ENCODE data around the gene CFAP410. TPM values are rescaled to one million over a fixed set of nuclear protein-coding genes. Genes with fewer than 3 reads are reported as not detected.

Gene CFAP410
- total and polyA plus RNA-seq, 12 donors = 10.9 to 34.7 (median 13.9) TPM

DNA sequence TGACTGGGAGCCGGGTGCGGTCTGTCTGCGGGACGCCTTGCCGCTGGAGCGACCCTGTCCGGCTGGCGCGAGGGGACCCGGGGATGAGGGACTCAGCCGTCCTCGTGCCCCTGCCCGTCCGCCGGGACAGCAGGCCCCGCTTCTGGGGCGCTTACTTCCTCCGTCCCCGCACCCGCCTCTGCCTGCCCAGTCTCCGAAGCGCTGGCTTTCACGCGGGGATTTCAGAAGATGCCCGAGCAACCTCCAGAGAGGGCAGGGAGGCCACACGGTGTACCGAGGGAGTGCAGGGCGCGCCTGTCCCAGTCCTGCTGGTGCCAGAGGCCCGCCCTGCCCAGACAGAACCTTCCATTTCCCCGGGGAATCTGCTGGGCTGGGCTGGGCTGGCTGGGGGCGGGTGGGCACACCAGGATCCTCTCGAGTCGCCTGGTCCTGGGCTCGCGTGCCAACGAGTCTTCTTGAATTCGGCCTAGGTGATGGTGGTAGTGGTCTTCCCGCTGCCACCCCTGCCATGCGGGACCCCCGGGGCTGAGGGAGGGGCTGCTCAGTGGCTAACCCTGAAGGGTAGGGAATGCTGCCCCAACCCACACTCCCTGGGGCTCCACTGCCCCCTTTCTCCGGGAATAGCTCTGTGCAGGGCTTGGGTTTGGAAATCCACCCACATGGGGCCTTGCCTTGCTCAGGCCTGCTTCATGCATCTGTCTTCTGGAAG is 11.7 kb upstream of the CFAP410 start:
- Histone ChIP-seq H3K4me1 (peaks cover 0 to 57% (median 0%) of the 10 kb centered on the region in 9 donors), H3K9me3 (no peaks in the 10 kb centered on the region), H3K36me3 (no peaks in the 10 kb centered on the region), H3K4me3 (no peak overlapping the region), H3K27me3 (peaks cover 12 to 57% (median 45%) of the 10 kb centered on the region in 7 donors), H3K27ac (no peak overlapping the region)
- intact Hi-C loops (cut with DNase I) = loop anchor here in 1 of 10 donors (10.0 kb wide), 1 partner anchor 124 kb away; no protein-coding TSS in a partner anchor
- ATAC-seq = no peak
- no peak for DNase-seq
- 23 to 25% methylated on average over 34 to 42 of the region's 42 CpGs for WGBS, 2 donors
- TF ChIP-seq, protein P1, sequence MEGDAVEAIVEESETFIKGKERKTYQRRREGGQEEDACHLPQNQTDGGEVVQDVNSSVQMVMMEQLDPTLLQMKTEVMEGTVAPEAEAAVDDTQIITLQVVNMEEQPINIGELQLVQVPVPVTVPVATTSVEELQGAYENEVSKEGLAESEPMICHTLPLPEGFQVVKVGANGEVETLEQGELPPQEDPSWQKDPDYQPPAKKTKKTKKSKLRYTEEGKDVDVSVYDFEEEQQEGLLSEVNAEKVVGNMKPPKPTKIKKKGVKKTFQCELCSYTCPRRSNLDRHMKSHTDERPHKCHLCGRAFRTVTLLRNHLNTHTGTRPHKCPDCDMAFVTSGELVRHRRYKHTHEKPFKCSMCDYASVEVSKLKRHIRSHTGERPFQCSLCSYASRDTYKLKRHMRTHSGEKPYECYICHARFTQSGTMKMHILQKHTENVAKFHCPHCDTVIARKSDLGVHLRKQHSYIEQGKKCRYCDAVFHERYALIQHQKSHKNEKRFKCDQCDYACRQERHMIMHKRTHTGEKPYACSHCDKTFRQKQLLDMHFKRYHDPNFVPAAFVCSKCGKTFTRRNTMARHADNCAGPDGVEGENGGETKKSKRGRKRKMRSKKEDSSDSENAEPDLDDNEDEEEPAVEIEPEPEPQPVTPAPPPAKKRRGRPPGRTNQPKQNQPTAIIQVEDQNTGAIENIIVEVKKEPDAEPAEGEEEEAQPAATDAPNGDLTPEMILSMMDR (IDR thresholded peaks at IDR 0.05) = no peak

DNA sequence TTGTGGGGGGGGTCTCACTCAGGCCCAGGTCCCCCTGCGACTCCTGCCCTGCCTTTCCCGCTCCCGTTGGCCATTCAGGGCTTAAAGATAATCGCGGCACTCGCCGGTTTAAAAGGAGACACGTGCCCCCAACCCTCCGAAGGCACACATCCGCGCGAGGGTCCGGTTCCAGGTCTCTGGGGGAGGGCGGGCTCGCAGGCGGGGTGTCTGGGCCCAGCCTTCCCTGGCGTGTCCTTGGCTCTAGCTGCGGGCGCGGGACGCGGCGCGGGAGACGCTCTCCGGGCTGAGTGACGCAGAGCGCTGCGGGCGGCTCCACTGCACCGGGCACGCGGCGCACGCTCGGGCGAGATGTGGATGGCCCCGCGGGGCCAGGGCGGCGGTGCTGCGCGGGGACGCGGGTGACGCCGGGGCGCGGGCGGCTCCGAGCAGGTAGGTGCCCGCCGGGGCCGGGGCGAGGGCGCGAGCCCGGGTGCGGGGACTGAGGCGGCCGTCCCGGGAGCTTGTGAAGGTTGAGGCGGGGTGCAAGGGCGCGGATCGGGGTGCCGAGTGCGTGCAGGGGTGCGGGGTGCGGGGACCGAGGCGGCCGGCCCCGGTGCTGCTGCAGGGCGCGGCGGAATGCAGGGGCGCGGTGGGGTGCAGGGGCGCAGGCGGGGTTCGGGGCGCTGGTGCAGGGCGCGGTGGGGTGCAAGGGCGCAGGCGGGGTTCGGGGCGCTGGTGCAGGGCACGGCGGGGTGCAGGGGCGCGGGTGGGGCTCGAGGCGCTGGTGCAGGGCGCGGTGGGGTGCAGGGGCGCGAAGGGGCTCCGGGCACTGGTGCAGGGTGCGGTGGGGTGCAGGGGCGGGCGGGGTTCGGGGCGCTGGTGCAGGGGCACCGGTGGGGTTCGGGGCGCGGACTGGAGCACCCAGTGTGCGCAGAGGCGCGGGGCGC is 10.9 kb upstream of the CFAP410 start:
- Histone ChIP-seq H3K4me3 (peak overlapping the region in 2 of 10 donors; percentile 12 to 36), H3K36me3 (no peaks in the 10 kb centered on the region), H3K4me1 (peaks cover 0 to 49% (median 0%) of the 10 kb centered on the region in 9 donors), H3K9me3 (no peaks in the 10 kb centered on the region), H3K27ac (no peak overlapping the region), H3K27me3 (peaks cover 12 to 65% (median 46%) of the 10 kb centered on the region in 7 donors)
- DNase-seq (no peak), ATAC-seq (no peak)
- TF ChIP-seq, protein P1 (IDR thresholded peaks at IDR 0.05) = no peak
- intact Hi-C loops (cut with DNase I) = loop anchor here in 3 of 10 donors (10.0 kb wide), 2 partner anchors 105 to 125 kb away; partner anchors contain the start of gene LRRC3 (in 1 of the 3)
- 9% methylated on average over 81 to 113 of the region's 113 CpGs for WGBS, 2 donors

DNA sequence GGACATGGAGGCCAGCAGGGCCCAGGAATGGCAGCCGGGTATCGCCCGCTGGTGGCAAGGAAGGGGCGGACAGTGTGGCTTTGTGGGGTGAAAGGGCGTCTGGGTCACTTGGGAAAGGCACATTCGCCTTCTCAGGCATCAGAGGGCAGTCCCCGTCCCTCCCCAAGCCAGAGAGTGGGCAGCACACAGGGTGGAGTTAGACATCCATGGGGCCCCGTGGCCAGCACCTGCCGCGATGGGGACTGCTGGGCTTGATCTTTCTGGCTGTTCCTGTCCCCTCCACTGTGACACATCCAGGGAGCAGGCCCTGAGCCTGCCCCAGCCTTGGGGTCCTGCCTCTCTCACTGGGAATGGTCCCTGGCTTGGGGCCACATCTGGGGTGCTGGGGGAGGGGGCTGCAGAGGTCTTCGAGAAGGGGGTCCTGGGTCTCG is 10.2 kb upstream of the CFAP410 start:
- no peak for DNase-seq
- 67 to 72% methylated on average over 12 of the region's 12 CpGs for WGBS, 2 donors
- peaks cover 12 to 69% (median 46%) of the 10 kb centered on the region in 7 donors for H3K27me3 ChIP-seq
- H3K4me1 ChIP-seq = peaks cover 0 to 42% (median 0%) of the 10 kb centered on the region in 9 donors
- H3K27ac ChIP-seq = no peak overlapping the region
- no peak for ATAC-seq
- TF ChIP-seq, protein P1 (IDR thresholded peaks at IDR 0.05) = no peak
- H3K36me3 ChIP-seq = no peaks in the 10 kb centered on the region
- H3K9me3 ChIP-seq = no peaks in the 10 kb centered on the region
- intact Hi-C loops (cut with DNase I) = loop anchor here in 2 of 10 donors (10.0 kb wide), 2 partner anchors 105 to 125 kb away; partner anchors contain the start of gene LRRC3 (in 1 of the 2)
- no peak overlapping the region for H3K4me3 ChIP-seq

DNA sequence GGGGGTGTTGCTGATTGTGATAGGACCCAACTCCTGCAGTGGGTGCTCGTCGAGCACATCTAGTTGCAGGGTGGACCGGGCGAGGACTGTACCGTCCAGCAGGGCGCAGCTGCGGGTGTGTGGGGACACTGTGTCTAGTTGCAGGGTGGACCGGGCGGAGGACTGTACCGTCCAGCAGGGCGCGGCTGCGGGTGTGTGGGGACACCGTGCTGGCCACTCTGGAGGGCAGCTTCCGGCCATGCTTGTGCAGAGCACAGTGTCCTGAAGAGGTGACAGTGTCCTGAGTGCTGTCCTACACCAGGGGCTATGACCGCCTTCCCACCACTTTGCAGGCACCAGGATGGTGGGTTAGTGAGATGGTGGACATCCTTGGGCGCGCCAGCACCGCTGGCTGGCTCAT is 9.7 kb upstream of the CFAP410 start:
- H3K9me3 ChIP-seq = no peaks in the 10 kb centered on the region

More for the DNA sequence above, 9.7 kb upstream of the CFAP410 start:
- DNase-seq = no peak
- Histone ChIP-seq H3K36me3 (no peaks in the 10 kb centered on the region), H3K4me3 (no peak overlapping the region), H3K27ac (no peak overlapping the region), H3K27me3 (peaks cover 12 to 69% (median 46%) of the 10 kb centered on the region in 7 donors), H3K4me1 (peaks cover 0 to 37% (median 0%) of the 10 kb centered on the region in 9 donors)
- WGBS, 2 donors = 93% methylated on average over 19 of the region's 19 CpGs
- no peak for ATAC-seq
- intact Hi-C loops (cut with DNase I) = loop anchor here in 2 of 10 donors (10.0 kb wide), 2 partner anchors 106 to 126 kb away; partner anchors contain the start of gene LRRC3 (in 1 of the 2)
- TF ChIP-seq, protein P1 (IDR thresholded peaks at IDR 0.05) = no peak

Measured in heart right ventricle (tissue), 16 donors.